A549 (cell line): ENCODE data around the gene IGF2BP3.

Source experiments
- CEBPB ChIP-seq, 2 experiments: fragments of >200 bp in 1 of 2; sonication (Bioruptor Twin) in 1 of 2; formaldehyde crosslinking in 1 of 2; IDR thresholded peaks; 2 replicates each; pipeline ENCODE4 v1.6.1; 2012 to 2016
- CHD4 ChIP-seq: fragments of 200-600 bp; sonication (generic); IDR thresholded peaks from 2 replicates; pipeline ENCODE4 v1.6.1; 2016; ENCODE audit warnings: antibody characterized with exemption, mild to moderate bottlenecking, borderline replicate concordance
- CTCF ChIP-seq: fragments of >200 bp; sonication (Bioruptor Twin); formaldehyde crosslinking; IDR thresholded peaks from 3 replicates; pipeline ENCODE4 v1.5.1; 2016
- ESRRA ChIP-seq: fragments of 150-350 bp; IDR thresholded peaks from 2 replicates; pipeline ENCODE4 v1.6.1; 2014; ENCODE audit warnings: mild to moderate bottlenecking, low read length, borderline replicate concordance
- POLR2A ChIP-seq: IDR thresholded peaks from 2 replicates; pipeline ENCODE4 v1.6.1; 2012; ENCODE audit warnings: mild to moderate bottlenecking, low read length
- RAD21 ChIP-seq, 2 experiments: fragments of >200 bp in 1 of 2; sonication (Bioruptor Twin) in 1 of 2; formaldehyde crosslinking in 1 of 2; IDR thresholded peaks in 1 of 2; conservative IDR thresholded peaks in 1 of 2; 2 replicates in 1 of 2; 3 replicates in 1 of 2; pipeline ENCODE4 v1.6.1; 2012 to 2018; ENCODE audit warnings: inconsistent platforms in 1 of 2
- SMC3 ChIP-seq: fragments of >200 bp; sonication (Bioruptor Twin); formaldehyde crosslinking; IDR thresholded peaks from 3 replicates; pipeline ENCODE4 v1.6.1; 2018; ENCODE audit warnings: inconsistent platforms
- USF2 ChIP-seq: fragments of 450-650 bp; IDR thresholded peaks from 2 replicates; pipeline ENCODE4 v1.6.1; 2014; ENCODE audit warnings: antibody characterized with exemption
- ZNF302 ChIP-seq: fragments of 250-450 bp; sonication (Bioruptor Pico); IDR thresholded peaks from 2 replicates; pipeline ENCODE4 v1.9.0; 2021; ENCODE audit warnings: inconsistent platforms, mild to moderate bottlenecking, moderate library complexity

DNA sequence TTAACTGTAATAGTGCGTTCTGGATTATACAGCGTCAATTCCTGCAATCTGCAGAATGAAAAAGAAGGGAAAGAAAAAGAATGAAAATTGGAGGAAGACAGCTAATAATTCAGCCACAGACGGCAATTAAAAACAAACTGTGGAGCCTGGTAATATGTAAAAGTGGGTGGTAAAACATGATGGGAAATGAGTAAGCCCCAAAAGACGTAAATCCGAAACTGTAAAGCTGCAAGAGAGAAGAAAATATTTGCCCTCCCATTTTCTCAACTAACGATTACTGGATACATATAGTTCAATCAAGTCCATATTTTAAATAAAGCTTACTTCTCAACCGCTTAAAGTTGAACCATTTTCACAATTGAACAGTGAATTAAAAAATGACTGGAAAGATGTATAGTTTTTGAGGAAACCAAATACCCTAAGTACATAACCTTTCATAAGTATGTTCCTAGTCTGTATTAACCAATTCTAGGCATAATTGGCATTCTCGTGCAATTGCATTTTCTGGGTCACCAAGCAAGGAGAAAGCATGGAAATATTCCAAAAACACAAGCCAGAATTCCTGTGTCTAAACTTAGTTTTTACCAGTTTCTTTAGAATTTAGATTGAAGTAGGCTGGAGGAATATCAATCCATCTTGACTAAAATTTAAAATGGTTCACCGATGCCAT is 126.3 kb downstream of the IGF2BP3 start:
- no peak for TF ChIP-seq CTCF
- TF ChIP-seq RAD21 (conservative IDR thresholded peaks at IDR 0.05 in 1 of 2, IDR thresholded peaks at IDR 0.05 in 1 of 2): no peak
- TF ChIP-seq POLR2A: no peak
- TF ChIP-seq SMC3: no peak
- no peak for TF ChIP-seq CEBPB (IDR thresholded peaks at IDR 0.05)
- TF ChIP-seq ZNF302 (CRISPR knock-in tag): no peak
- TF ChIP-seq CHD4: no peak
- no peak for TF ChIP-seq ESRRA
- no peak for TF ChIP-seq USF2
